PC-9 (cell line): Measurements from ENCODE around the gene TSHZ2.

Source experiments
- EZH2 ChIP-seq: fragments of 200-600 bp; sonication (generic); IDR thresholded peaks from 2 replicates; pipeline ENCODE4 v1.8.0; 2017; ENCODE audit warnings: antibody characterized with exemption, low read depth
- TF ChIP-seq, protein P1 (sequence below): fragments of 200-600 bp; sonication (generic); conservative IDR thresholded peaks from 2 replicates; pipeline ENCODE4 v1.6.1; 2017; ENCODE audit warnings: mixed run types, antibody characterized with exemption, mild to moderate bottlenecking, moderate library complexity

- TF ChIP-seq, protein P1, sequence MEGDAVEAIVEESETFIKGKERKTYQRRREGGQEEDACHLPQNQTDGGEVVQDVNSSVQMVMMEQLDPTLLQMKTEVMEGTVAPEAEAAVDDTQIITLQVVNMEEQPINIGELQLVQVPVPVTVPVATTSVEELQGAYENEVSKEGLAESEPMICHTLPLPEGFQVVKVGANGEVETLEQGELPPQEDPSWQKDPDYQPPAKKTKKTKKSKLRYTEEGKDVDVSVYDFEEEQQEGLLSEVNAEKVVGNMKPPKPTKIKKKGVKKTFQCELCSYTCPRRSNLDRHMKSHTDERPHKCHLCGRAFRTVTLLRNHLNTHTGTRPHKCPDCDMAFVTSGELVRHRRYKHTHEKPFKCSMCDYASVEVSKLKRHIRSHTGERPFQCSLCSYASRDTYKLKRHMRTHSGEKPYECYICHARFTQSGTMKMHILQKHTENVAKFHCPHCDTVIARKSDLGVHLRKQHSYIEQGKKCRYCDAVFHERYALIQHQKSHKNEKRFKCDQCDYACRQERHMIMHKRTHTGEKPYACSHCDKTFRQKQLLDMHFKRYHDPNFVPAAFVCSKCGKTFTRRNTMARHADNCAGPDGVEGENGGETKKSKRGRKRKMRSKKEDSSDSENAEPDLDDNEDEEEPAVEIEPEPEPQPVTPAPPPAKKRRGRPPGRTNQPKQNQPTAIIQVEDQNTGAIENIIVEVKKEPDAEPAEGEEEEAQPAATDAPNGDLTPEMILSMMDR = no peak
- TF ChIP-seq EZH2 = no peak
Measured at GRCh38 chr20:53343448-53343847, 371.3 kb downstream of the TSHZ2 start.
